ENCODE data around the gene BTBD16.

BTBD16 gene

GRCh38 chr10:122237331-122237990, 33.6 kb upstream of the BTBD16 start:
- ChIA-PET POLR2A (no interaction called here), CTCF (no interaction called here)
- H3K4me3 ChIP-seq (ENCODE audit: low read depth, low read length): no peak overlapping the region
- DNase-seq (ENCODE audit: low read depth, low spot score): no peak
- TF ChIP-seq CTCF (IDR thresholded peaks at IDR 0.05; ENCODE audit: insufficient read depth, low read length, missing control alignments): no peak

DNA sequence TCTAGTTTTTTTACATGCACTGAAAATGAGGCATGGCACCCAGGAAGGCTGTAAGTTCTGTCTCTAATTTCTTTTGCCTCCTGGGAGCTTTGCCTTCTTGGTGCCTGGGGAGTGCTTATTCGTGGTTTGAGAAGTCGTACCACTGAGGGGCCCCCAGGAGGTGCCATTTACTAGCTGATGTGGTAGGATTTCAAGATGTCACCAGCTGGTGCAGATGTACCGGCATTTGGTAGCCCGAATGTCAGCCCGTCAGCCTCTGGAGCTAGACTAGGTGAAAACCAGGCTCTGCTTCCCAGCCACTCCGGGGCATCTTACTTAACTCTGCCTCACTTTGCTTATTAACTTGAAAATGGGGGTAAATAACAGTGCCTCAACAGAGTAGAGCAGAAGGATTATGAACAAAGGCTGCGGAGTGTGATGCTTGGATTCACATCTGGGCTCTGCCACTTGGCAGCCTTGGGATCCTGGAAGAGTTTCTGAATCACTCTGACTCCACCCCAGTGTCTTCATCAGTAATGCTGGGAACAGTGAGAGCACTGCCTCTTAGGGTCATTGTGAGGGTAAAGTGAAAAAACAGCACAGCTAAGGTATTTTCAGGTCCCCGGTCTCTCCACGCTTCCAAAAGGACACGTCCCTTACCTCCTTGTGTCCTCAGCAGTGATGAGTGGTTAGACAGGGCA, 31.4 kb upstream of the BTBD16 start:
- no peak for DNase-seq (ENCODE audit: low read depth, low spot score)
- H3K4me3 ChIP-seq (ENCODE audit: low read depth, low read length): no peak overlapping the region
- ChIA-PET CTCF (interaction anchor here (1.6 to 1.8 kb wide), 2 partner anchors 19 to 28 kb away, joined by 4 to 6 read pairs; no protein-coding TSS in a partner anchor), POLR2A (no interaction called here)
- TF ChIP-seq CTCF (IDR thresholded peaks at IDR 0.05; ENCODE audit: insufficient read depth, low read length, missing control alignments): no peak

DNA sequence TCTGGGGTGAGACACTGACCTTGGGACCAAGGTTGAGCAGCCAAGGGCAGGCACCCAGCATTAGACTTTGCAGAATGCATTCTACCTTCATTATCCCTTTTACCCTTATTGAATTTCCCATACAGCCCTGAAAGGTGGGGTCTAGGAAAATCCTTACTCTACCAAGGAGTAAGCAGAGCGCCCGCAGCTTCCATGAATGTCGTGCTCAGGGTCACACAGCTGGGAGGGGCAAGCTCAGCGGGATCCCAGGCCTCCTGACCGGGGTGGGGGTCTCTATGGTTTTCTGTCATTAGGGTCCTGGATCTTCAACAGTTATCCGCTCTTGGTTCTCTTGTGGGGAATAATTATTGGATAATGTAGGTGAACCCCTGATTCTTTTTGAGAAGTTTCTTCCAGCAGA, 30.7 kb upstream of the BTBD16 start:
- H3K4me3 ChIP-seq (ENCODE audit: low read depth, low read length): no peak overlapping the region
- ChIA-PET CTCF (interaction anchor here (1.6 kb wide), 1 partner anchor 19 kb away, joined by 4 read pairs; no protein-coding TSS in a partner anchor), POLR2A (no interaction called here)
- no peak for DNase-seq (ENCODE audit: low read depth, low spot score)
- no peak for TF ChIP-seq CTCF (IDR thresholded peaks at IDR 0.05; ENCODE audit: insufficient read depth, low read length, missing control alignments)

DNA sequence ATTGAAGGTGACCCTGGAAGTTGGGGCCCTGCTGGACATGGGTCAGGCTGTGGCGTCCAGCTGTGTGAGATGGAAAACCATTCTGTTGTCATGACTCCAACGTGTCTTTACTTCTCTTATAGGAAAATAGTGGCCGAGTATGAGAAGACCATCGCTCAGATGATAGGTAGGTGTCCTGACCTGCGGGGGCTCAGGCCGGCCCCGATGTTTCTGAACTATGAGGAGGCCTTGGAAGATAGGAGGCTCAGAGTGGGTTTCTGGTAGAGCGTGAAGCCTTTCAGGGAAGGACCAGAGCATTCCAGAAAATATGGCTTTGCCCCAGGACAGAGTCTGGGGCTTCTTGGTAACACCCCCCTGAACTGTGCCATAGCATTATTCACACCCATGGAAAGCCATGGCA, 29.3 kb upstream of the BTBD16 start:
- ChIA-PET CTCF (no interaction called here), POLR2A (no interaction called here)

GRCh38 chr10:122243550-122243949, 27.5 kb upstream of the BTBD16 start:
- TF ChIP-seq CTCF (IDR thresholded peaks at IDR 0.05; ENCODE audit: insufficient read depth, low read length, missing control alignments): no peak
- H3K4me3 ChIP-seq (ENCODE audit: low read depth, low read length): no peak overlapping the region
- DNase-seq (ENCODE audit: low read depth, low spot score): no peak
- ChIA-PET POLR2A (no interaction called here), CTCF (no interaction called here)

More for the DNA sequence above, 29.3 kb upstream of the BTBD16 start:
- no peak for TF ChIP-seq CTCF (IDR thresholded peaks at IDR 0.05; ENCODE audit: insufficient read depth, low read length, missing control alignments)
- no peak for DNase-seq (ENCODE audit: low read depth, low spot score)
- no peak overlapping the region for H3K4me3 ChIP-seq (ENCODE audit: low read depth, low read length)
